ENCODE results near the gene RBM14.
"Not testable (repeated sequence)": the region's sequence is repeated elsewhere in the genome, so short reads cannot be mapped to it uniquely, and the experiment has no call there.

Gene RBM14

GRCh38 chr11:66638177-66639065, 22.0 kb downstream of the RBM14 start, which contains the start of gene RBM4:
RBM4 (plus strand) TSS chr11:66638703; CDS start chr11:66639712, 1,009 bp downstream.
- peak; percentile 93 for DNase-seq

GRCh38 chr11:66639066-66639813, 22.8 kb downstream of the RBM14 start:
- DNase-seq, result no peak

GRCh38 chr11:66639814-66640340, 23.4 kb downstream of the RBM14 start:
- DNase-seq, result not testable (repeated sequence)

- DNase-seq, result no peak
Observed at GRCh38 chr11:66641834-66642233, 25.4 kb downstream of the RBM14 start.

DNA sequence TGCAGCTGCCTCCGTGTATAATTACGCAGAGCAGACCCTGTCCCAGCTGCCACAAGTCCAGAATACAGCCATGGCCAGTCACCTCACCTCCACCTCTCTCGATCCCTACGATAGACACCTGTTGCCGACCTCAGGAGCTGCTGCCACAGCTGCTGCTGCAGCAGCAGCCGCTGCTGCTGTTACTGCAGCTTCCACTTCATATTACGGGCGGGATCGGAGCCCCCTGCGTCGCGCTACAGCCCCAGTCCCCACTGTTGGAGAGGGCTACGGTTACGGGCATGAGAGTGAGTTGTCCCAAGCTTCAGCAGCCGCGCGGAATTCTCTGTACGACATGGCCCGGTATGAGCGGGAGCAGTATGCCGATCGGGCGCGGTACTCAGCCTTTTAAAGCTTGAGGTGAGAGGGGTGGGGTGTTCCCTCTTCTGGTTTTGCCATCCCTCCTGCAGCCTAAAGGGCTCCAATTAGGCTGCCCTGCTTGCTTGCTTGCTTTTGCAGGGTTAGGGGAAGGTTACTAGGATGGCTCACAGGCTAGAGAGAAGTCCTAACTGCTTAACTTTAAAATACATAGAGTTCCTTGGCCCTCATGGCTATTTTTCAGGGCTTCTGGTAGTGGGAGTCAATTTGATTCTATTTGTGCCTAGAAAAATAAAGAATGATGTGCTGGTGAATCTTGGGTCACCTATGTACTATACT, 27.5 kb downstream of the RBM14 start:
- no peak for DNase-seq

- no peak for DNase-seq
Observed at GRCh38 chr11:66646828-66647227, 30.4 kb downstream of the RBM14 start.

- DNase-seq, result no peak
Observed at GRCh38 chr11:66649903-66650302, 33.5 kb downstream of the RBM14 start.

- no peak for DNase-seq
Observed at GRCh38 chr11:66651016-66651415, 34.6 kb downstream of the RBM14 start.

- no peak for DNase-seq
Observed at GRCh38 chr11:66652651-66653050, 36.2 kb downstream of the RBM14 start.

GRCh38 chr11:66653123-66653522, 36.7 kb downstream of the RBM14 start:
- DNase-seq, result no peak

DNA sequence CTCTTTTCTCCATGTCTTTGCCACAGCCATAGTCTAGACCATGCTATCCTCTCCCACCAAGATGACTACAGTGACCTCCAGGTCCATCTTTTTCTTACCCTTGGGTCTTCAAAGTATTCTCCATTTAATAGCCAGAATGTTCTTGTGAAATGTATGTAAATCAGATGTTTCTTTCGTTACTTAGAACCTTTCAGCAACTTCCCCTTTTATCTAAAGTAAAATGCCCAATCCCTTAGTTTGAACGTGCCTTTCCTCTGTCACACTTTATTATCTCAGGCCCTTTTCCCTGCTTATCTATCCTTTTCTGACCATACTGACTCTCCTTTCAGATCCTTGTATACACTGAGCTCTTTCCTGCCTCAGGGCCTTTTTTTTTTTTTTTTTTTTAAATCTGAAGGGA, 43.3 kb downstream of the RBM14 start:
- no peak for DNase-seq

- no peak for DNase-seq
Observed at GRCh38 chr11:66663741-66664296, 47.4 kb downstream of the RBM14 start.

GRCh38 chr11:66665369-66665768, 48.9 kb downstream of the RBM14 start:
- no peak for DNase-seq

GRCh38 chr11:66670816-66671215, 54.4 kb downstream of the RBM14 start:
- DNase-seq, result no peak

- no peak for DNase-seq
Observed at GRCh38 chr11:66674964-66675602, 58.7 kb downstream of the RBM14 start.

DNA sequence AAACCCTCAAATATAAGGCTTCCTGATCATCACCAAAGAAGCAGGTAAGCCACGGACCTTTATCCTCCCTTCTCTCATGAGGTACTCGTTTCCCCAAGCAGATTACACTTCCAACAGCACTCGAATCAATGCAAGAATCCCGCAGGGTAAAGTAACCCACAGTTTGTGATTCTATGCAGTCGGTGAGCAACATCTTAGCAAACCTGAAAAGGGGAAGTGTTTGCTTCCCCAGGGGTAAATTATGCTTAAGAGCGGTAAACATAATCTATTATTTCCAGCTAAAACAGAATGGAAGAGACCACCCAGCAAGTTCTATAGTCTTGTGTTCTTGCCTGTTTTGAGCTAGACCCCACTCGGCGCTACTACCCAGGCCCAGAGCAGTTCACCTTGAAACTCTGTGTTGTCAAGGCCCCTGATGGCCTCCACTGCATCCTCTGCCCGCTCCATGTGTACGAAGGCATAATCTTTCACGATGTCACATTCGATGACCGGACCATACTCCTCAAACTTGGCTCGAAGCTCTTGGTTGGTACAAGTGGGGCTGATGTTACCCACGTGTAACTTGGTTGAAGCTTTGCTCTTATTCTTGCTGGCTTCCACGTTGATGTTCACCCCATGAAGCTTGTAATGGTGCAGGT, 60.0 kb downstream of the RBM14 start:
- DNase-seq, result no peak

Measured in activated CD4-positive, alpha-beta T cell treated with anti-CD3 and anti-CD28 coated beads for 1 hour (primary cell).